NCI-H146 (cell line): Measurements from ENCODE around the gene RYK.
A peak's percentile ranks its signal among the peaks of the same experiment; 100 is the strongest.
"Not testable (repeated sequence)": the region's sequence is repeated elsewhere in the genome, so short reads cannot be mapped to it uniquely, and the experiment has no call there.

Source experiments
- DNase-seq: peaks from one replicate; lab custom pipeline; 2025; lab: John Stamatoyannopoulos, UW

Gene RYK

DNA sequence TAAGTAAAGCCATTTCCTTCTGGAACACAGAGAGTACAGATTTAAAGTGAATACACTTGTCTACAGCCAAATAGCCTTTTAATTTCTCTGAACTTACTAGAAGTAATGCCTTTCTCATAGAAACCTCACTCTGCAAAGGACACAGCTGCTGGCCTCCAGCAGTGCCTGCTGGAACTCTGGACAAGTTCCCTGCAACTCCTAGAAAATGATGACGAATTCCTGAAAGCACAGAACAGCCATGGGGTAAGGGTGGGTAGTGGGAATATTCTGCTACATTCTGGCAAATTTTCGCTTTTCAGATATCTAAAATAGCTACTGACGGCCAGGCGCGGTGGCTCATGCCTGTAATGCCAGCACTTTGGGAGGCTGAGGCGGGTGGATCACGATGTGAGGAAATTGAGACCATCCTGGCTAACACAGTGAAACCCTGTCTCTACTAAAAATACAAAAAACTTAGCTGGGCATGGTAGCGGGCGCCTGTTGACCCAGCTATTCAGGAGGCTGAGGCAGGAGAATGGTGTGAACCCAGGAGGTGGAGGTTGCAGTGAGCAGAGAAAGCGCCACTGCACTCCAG lies 34.4 kb downstream of the RYK start:
- DNase-seq = no peak

DNA sequence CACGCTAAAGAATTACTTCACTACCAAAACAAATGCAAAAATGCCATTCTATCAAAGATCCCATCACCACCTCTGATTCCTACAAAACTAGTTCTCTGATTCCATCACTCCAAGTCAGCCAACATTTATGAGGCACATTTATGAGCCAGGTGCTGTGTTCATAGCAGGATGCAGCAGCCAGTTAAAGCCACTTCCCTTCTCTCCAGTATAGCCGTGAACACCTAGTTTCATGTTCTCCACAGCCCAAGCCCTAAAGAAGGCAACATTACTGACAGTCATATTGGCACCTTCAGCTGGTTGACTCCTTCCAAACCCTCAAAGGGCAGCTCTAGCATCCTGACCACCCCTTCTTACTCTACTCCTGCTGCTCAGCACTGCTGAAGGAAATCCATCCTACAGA lies 36.4 kb downstream of the RYK start:
- no peak for DNase-seq

DNA sequence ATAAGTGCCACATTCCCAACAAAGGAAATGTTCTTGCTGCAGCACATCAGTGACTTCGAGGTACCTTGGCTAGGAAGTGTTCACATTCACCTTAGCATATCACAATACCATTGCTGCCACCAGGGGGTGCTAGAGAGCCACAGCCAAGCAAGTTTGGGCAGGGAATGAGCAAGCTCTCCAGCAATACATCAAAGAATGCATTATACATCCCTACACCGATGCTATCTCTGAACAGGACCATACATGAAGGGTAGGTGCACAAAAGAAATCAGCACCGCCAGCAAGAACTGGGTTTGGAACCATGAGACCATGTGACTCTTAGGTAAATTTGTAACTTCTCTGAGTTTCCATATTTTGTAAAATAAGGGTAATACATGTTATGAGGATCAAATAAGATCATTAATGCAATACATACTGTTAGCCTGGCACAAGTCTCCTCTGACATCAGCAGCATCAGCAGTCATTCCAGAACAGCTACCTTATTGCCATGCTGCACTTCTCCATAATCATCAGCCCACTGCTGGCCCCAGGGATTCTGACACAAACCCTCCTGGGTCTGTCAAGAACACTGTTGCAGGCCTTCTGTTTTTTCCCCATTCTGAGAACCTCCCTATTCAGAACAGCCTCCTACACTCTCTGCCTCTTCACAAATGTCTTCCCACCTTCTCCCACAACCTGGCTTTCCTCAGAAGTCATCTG lies 37.5 kb downstream of the RYK start:
- peak; percentile 75 for DNase-seq

DNA sequence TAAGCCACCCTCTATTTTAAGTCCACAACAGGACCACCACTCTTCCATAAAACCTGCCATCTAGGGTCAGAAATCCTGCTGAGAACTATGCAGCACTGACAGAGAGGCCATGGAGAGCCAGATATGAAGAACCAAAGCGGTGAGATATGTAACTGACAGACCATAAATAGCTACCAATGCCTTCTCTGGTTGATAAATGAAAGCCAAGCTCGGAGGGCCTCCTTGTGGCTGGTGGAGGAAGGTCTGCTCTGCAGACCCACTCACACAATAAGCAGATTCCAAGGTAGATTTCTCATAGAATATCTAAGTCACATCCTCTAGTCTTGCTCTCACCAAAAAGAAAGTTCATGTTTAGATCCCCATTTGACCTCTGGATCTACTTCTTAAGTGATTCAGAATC lies 38.9 kb downstream of the RYK start:
- DNase-seq = peak; percentile 44

DNA sequence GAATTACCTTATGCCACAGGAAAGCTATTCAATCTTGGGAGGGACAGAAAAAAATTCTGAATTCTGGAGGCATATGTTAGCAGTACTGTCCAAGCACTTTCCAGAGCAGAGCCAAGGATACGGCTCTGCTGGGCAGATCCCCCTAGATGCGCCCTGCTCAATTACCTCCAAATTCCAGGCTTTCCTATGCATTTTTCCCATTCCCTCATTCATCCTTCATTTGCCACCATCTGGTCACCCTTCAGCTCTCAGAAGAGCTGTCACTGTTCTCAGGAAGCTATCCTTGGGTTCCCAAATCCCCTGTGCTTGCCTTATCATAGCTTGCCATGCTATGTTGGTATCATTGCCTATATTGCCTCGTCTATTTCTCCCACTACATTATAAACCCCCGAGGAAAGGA lies 45.2 kb downstream of the RYK start:
- DNase-seq = no peak

DNA sequence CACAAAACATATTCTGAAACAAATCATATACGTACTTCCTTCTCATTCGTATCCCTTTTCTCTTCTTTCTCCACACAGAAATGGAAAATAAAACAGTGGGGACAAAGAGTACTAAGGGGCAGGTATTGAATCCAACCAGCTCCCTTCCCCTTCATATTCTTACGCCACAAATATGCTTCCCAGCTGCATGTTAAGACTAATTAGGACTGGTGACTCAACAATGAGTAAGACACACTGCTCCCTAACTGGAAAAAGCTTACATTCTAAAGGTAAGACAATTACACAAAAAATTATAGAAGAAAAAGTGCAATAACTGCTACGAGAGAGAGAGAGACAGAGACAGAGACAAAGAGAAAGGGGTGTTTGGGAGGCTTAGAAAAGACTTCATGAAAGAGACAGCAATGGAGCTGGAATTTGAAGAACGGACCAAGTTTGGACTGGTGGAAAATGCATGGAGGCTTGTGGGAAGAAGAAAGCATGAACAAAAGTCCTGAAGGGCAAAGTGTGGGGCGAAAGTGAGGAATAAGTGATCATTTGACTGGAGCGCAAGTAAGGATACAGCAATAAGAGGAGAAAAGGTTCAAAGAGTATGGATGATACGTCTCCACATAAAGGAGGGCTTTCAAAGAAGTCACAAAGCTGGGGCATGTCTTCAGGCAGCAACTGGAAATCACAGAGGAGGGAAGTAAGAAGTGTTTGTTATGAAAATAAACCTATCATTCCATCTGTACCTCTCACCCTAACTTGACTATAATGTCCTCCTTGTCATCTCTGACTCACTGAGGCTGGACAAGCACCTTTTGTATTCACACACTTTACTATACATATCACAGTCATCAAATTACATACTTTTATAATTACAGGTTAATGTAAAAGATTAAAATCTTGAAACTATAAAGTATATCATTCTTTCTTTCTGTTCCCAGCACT lies 49.2 kb downstream of the RYK start:
- DNase-seq = no peak

DNA sequence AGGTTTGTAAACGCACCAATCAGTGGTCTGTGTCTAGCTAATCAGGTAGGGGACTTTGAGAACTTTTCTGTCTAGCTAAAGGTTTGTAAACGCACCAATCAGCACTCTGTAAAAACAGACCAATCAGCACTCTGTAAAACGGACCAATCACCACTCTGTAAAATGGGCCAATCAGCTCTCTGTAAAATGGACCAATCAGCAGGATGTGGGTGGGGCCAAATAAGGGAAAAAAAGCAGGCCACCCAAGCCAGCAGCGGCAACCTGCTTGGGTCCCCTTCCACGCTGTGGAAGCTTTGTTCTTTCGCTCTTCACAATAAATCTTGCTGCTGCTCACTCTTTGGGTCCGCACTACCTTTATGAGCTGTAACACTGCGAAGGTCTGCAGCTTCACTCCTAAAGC lies 50.8 kb downstream of the RYK start:
- DNase-seq = not testable (repeated sequence)

DNA sequence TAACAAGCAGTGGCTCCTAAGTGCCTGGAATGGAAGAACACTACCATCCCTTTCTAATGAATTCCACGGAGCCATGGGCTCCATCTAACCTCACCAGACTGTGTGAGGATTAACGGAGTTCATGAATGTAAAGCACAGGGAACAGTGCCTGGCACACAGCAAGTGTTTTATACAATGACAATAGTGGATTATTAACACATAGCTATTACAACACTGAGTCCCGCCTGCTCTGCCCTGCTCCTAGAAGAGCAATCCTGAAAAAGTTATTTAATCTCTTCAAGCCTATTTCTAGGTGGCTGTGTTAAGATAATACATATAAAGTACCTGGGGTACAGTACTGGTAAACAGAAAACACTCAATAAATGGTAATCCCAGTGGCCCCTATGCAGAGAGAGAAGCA lies 51.4 kb downstream of the RYK start:
- no peak for DNase-seq

DNA sequence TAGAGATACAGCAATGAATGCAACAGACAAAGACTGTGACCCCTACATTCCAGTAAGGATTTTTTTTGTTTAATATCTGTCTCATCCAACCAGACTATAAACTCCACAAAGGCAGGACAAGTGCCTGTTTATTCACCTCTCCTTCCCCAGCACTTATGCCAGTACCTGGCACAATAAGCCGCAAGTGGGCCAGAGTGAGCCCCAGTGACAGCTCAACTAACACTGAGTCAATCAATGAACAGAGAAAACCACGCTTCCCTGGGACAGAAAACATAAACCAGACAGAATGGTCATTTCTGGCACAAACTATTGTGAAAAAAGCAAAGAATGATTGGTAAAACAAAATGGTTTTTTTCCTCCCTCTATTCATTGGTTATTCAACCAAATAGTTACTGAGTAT lies 52.2 kb downstream of the RYK start:
- no peak for DNase-seq

DNA sequence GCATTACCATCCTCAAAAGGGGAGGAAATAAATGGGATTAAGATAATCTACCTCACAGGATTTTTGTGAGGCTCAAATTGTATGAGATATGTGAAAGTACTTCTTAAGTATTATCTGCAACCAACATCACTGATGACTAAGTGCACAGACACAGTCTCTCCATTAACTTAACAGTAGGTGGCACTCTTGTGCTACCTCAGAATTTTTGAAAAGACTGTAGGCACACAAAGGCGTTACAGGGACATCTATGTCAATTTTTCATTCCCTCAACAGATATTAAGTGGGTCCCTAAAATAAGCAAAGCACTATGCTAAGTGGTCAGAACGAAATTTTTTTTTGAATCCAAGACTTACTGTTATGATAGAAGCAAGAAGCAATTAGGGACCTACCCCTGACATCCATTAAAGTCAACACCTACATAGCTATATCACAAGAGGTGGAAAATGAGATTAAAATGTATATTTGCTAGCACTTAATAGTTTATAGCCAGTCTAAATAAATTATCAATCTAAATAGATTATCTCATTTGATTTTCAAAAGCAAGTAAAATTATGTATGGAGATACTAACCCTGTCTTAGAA lies 52.9 kb downstream of the RYK start:
- peak; percentile 52 for DNase-seq

DNA sequence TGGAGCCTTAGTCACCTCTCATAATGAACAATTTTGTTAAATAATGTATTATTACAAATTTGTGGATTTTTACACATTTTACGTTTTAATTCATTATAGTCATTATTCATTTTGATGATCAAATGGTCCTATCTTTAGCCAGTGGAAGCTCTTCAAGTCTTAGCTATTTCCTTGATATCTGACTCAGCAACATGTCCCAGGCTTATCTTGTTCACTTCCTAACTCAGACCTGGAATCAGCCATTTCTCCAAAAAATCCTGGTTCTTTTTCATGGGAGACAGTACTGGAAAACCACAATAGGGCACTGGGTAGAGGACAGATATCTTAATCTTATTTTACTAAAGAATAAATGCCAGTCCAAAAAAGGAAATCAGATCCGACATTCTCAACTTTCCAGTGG lies 56.4 kb downstream of the RYK start:
- DNase-seq = no peak

DNA sequence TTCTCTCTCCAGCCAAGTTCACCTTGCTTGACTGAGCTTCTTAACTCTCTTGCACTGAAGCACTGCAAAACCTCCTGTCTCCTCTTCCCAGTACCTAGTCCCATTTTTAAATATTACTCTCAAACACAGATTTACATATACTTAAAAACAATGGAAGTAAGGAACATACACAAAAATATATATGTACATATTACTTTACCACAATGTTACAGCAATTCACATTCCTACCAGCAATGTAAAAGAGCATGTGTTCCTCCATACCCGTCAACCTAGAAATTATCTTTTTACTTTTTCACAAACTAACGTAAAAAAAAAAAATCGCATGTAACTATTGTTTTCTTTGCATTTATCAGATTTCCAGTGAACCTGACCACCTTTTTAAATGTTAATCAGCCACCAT lies 60.4 kb downstream of the RYK start:
- no peak for DNase-seq

DNA sequence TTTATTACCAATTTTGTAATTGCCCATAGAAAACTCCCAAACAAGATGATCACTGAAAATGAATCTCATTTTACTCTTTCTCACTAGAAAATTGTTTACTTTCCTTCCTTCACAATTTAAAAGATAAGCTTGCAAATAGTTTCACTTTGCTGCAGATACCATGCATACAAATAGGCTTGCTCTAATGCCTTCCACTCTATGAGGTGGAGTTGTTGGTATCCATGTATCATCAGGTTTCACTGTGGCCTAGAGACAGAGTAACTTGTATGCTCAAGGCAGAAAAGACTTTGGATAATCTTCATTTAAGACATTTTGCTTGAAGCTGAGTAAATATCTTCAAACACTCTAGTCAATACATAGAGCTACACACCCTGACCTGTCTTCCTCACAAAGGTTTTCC lies 60.8 kb downstream of the RYK start:
- no peak for DNase-seq

DNA sequence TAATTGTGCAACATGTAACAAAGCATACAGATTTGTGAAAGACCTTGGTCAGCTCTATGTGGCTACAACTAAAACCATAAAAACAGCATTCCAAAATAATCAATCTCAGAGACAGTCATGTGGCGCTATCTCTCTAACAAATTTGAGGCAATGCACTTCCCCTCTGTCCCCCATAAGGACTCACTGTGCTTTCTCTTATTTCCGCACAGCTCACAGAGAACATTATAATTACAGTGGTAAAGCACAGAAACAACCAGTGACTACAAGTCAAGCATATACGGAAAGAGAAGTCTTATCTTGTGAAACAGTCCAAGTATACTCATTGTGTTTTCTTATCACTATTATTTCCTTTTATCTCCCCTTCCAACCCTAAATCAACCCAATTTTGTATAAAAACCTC lies 64.3 kb downstream of the RYK start:
- no peak for DNase-seq

DNA sequence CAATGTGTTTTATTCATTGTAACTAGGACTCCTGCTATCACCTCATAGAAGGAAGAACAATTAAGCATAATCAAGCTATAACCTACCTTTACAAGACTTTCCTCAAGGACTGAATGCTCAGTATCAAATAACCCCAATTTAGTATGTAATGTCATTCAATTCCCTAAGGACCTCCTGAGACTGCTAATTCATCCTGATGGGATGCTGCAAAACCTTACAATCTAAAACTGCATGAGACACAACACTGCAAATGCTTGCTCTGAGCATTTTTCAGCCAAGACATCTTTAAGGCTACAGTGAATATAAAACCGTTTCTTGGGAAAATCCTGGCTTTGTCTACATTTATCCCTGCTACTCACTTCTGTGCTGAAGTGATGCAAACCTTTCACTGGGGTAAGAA lies 69.9 kb downstream of the RYK start:
- DNase-seq = no peak

DNA sequence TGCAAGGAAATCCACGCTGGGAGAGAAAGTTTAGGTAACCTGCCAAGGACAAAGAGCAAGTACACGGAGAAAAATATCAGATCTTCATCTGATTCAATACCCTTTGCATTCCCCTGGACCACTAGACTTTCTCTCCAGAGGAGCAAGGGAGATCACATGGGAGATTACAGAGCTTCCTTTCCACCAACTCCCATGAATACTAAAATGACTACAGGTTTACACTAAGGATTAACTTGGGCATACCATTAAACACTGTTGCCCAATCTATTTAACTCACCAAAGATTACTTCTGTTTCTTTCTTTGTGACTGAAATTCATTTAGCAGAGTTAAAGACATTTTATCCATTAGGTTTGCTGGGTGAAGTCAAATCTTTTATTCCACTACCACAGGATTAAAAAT lies 71.2 kb downstream of the RYK start:
- DNase-seq = no peak

DNA sequence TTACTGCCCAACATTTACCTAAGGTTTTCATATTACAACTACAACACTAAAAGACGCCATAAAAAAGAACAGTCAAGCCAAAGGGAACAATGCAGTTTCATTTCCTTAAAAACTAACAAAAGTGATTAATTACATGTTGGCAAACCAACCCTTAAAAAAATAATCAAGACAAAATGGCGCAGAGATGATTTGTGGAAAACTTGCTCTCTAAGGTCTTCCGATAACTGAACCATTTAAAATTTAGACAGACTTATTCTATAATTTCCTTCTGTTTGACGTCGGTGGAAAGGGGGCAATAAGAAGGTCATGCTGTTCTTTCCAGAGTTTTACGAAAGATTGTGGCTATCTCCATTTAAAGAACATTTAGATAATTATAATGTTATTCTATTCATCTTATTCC lies 87.6 kb downstream of the RYK start:
- no peak for DNase-seq

DNA sequence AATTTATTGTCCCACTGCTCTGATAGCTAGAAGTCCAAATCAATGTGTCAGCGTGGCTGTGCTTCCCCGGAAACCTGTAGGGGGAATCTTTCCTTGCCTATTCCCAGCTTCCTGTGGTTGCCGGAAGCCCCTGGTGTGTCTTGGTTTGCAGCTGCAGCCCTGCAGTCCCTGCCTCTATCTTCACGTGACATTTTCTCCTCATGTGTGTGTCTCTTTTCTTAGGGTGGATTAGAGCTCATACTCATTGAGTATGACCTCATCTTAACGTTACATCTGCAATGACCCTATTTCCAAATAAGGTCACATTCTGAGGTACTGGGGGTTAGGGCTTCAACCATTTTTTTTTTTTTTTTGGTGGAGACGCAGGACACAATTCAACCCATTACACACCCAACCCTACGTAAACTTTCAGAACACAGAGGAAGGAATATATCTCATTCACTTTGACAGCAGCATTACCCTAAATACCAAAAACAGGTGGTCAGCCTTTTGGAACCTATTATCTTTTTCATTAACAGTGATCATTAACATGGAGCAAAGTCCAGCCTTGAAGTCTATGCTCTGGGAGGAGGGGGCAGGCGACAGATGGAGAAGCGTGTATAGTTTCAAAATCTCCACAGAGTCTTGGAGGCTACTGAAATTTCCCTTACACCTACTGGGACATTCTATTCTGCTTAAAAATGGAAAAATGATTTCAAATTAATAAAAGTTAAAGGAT lies 88.6 kb downstream of the RYK start:
- peak; percentile 62 for DNase-seq

DNA sequence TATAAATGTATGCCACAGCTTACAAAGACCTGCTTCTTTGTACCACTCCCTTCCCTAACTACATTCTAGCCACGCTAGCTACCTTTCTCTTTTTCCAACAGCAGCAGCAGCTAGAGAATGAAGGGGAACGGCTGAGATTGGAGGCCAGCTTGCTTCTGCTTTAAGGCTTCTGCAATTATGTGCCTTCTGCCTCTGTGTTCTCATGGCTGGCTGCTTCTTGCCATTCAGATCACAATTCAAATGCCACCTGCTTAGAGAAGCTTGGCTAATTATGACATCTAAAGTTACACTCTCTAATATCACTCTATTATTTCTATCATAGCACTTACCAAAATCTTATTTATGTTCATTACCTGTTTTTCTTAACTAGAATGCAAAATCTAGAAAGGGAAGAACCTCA lies 95.2 kb downstream of the RYK start:
- peak; percentile 19 for DNase-seq

DNA sequence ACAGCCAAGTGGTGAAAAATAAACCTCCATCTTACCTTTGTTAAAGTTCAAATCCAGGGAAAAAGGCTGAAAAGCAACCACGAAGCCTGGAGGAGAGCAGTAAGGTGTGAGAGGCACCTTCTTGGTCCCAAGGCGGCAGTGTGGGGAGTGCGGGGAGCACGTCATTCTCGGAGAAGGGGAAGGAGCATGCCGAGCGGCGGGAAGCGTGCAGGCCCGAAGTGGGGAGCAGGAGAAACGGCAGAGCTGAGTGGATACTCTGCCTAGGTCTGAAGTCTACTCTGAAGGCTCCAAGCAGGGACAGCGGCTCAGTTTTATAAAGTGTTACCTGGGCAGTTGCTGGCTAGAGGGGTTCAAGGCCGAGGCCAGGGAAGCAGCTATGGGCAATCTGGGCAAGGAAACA lies 96.9 kb downstream of the RYK start:
- no peak for DNase-seq

DNA sequence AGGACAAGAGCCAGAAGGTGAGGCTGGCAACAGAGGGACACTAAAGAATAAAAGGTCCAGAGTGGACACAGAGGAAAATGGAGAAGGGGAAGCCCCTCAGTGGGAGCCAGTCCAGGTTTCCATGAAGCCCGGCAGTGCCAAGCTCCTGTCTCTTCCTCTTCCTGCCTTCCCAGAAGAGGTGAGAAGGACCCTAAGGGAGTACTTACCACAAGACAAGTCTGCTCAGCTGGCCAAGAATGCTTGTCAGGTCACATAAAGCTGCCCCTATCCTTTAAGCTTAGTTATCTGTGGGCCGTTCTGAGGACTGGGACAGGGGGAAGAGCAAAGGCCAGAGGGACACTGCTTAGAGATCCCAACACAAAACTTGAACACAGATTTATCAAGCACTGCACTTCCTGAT lies 100.2 kb downstream of the RYK start:
- DNase-seq = no peak

DNA sequence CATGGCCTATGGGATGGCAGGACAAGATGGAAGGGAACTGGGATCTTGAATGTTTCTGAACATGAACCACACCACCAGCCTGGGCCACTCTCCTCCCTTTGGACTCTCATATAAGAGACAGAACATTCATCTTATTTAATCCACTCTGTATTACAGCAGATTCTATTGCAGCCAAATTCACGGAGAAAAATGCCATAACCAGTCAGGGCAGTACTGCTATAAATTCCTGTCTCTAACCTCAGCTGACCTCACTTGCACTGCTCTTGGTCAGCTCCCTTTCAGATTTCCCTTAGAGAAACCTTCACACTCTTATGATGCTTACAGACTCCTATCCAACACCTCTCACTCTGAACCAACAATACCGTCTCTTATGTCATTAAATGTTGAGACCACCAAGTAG lies 101.4 kb downstream of the RYK start:
- no peak for DNase-seq
